GM19023 (cell line): ENCODE data around the gene IDH1.
"Not testable (repeated sequence)": the region's sequence is repeated elsewhere in the genome, so short reads cannot be mapped to it uniquely, and the experiment has no call there.

ENCODE experiments used
- ATAC-seq: cut with Tn5 transposase; IDR thresholded peaks from one replicate; pipeline ENCODE4 v1.9.1; 2021; ENCODE audit warnings: mild to moderate bottlenecking, moderate library complexity; ENCODE audit not compliant: unreplicated experiment

Gene IDH1

GRCh38 chr2:208222351-208222750, 32.5 kb downstream of the IDH1 start:
- no peak for ATAC-seq

- not testable (repeated sequence) for ATAC-seq
Observed at GRCh38 chr2:208221873-208222272, 33.0 kb downstream of the IDH1 start.

GRCh38 chr2:208210688-208211451, 44.0 kb downstream of the IDH1 start:
- no peak for ATAC-seq

DNA sequence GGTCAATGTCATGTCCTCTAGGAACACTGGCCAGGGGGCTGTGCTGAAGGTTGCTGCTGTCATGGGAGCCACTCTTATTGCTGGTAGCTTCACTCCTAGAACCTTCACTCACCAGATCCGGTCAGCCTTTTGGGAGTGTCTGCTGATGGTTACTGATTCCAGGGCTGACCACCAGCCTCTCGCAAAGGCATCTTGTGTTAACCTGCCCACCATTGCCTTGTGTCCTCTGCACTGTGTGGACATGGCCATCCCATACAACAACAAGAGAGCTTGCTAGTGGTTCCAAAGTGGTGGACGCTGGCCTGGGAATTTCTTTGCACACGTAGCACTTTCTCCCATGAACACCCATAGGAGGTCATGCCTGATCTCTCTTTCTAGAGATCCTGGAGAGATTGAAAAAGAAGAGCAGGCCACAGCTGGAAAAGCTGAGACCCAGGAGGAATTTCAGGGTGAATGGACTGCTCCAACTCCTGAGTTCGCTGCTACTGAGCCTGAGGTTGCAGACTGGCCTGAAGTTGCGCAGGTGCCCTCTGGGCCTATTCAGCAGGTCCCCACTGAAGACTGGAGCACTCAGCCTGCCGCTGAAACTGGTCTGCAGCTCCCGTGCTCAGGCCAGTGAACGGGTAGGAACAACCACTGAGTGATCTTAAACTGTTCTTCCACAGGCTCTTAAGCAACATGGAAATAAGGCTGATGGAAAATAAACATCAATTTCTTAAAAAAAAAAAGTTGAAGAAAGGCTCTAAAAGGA, 46.4 kb downstream of the IDH1 start:
- ATAC-seq = no peak

DNA sequence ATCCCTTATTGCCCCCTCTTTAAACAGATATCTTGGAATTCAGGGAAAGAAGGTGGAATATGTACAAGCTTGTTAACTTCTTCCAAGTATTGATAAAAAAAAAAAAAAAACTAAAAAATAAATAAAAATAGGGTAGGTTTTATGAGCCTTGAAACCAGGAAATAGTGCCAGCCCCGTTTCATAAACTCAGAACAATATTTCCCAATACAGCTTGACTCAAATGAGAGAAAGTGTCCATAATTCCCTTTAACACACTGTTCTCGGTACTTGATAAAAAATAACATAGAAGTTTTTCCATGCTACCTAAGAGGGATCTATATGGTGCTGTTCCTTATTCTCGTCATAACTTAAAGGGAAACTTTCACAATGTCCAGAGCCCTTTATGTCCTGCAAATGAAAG, 47.1 kb downstream of the IDH1 start:
- ATAC-seq = no peak

GRCh38 chr2:208204166-208204565, 50.7 kb downstream of the IDH1 start:
- ATAC-seq = no peak

DNA sequence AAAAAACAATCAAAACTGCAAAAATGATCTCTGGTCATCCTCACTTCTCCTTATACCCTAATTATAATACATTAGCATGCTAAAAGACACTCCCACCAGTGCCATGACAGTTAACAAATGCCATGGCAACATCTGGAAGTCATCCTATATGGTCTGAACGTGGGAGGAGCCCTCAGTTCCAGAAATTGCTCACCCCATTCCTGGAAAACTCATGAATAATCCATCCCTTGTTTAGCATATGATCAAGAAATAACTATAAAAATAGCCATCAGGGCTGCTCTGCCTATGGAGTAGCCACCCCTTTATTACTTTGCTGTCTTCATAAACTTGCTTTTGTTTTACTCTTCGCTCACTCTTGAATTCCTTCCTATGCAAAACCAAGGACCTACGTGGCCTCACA, 59.3 kb downstream of the IDH1 start:
- ATAC-seq = no peak

DNA sequence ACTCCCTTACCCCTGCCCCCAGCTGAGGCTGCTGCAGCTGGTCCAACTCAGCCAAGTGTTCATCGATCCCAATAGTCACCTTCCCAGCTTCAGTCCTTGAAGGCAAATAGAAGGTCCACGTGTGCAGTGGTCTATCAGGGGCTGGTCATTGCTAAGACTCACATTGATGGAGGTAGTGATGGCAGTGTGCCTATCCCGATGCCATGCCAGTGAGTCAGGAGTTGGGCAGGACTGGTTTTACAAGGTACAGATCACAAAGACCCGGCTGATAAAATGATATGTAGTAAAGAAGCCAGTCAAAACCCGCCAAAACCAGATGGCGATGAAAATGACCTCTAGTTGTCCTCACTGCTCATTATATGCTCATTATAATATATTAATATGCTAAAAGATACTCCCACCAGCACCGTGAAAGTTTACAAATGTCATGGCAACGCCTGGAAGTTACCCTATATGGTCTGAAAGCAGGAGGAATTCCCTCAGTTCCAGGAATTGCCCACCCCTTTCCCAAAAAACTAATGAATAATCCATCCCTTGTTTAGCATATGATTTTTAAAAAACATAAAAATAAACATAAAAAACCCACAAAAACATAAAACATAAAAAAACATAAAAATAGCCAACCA, 62.1 kb downstream of the IDH1 start:
- no peak for ATAC-seq

DNA sequence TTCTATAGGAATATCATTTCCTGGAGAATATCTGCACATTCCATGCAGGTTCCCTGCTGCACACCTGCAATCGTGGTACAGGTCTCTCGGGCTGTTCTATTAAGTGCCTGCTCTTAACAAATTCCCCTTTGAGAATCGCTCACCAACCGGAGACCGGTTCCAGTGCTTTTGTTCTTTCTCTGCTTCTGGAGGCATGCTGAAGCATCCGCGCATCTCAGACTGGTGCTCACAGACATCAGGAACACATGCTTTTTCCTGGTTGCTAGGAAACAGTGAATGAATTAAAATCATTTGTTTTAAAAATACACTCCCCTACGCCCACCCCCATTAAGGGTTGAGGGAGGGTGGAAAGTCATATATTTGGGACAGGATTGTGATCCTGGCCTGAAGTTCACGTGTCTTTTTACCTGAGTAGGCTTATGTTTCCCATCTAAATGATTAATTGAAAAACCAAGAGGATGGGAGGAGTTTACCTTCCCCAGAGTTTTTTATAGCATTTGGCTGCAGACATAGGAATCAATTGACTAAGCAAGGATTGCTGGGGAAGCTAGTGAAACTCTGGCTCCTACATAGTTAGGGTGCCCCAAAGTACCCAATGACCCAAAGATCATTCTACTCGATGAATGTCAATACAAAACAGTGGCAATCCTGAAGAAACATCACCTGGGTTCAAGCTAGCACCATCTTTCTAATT, 64.9 kb downstream of the IDH1 start, which contains the start of gene C2orf80:
TSS of gene C2orf80 (minus strand) at position 221 of the 694 bp plus-strand sequence. CDS start 3,044 bp downstream, outside the sequence.
- ATAC-seq = no peak

GRCh38 chr2:208189069-208189809, 65.6 kb downstream of the IDH1 start:
- ATAC-seq = no peak

- no peak for ATAC-seq
Observed at GRCh38 chr2:208186893-208187292, 68.0 kb downstream of the IDH1 start.

DNA sequence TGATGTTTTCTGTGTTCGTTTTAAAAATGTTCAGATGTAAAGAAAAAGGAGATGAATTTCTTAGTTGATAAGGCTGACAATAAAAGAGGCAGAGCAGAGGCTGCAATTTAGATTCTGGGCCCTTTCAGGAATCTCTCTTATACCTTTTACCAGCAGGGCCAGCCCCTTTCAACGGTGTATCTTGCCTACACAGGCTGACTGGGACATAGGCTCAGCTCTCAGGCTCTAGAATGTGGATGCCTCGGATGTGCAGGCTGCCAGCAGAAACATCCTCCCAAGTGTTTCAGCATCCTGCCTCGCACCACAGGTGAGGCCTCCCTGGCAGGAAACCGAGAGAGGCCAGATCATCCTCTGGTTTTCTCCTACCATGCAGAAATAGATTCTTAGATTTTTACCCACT, 68.4 kb downstream of the IDH1 start:
- no peak for ATAC-seq
